ENCODE data around the gene CKMT2. TPM values are rescaled to one million over a fixed set of nuclear protein-coding genes. Genes with fewer than 3 reads are reported as not detected.
A peak's percentile ranks its signal among the peaks of the same experiment; 100 is the strongest.

Gene CKMT2
- total RNA-seq, 2 donors from 2014 or later: not detected

GRCh38 chr5:81226949-81227348, 6.2 kb upstream of the CKMT2 start:
- ATAC-seq: no peak
- H3K36me3 Mint-ChIP-seq (ENCODE audit: low read depth): peaks cover 8% of the 10 kb centered on the region
- H3K9me3 ChIP-seq (ENCODE audit: control insufficient read depth, low read length, poor library complexity, severe bottlenecking): no peaks in the 10 kb centered on the region
- no peaks in the 10 kb centered on the region for H3K27me3 Mint-ChIP-seq
- no peaks in the 10 kb centered on the region for H3K4me1 Mint-ChIP-seq
- DNase-seq: no peak
- no peak overlapping the region for H3K27ac Mint-ChIP-seq
- no peak overlapping the region for H3K4me3 Mint-ChIP-seq

GRCh38 chr5:81228084-81228483, 5.0 kb upstream of the CKMT2 start:
- peaks cover 3% of the 10 kb centered on the region for H3K36me3 Mint-ChIP-seq (ENCODE audit: low read depth)
- ATAC-seq (no peak), DNase-seq (no peak)
- no peaks in the 10 kb centered on the region for H3K9me3 ChIP-seq (ENCODE audit: control insufficient read depth, low read length, poor library complexity, severe bottlenecking)
- H3K27me3 Mint-ChIP-seq: no peaks in the 10 kb centered on the region
- H3K4me3 Mint-ChIP-seq: no peak overlapping the region
- H3K27ac Mint-ChIP-seq: no peak overlapping the region
- no peaks in the 10 kb centered on the region for H3K4me1 Mint-ChIP-seq

- H3K9me3 ChIP-seq (ENCODE audit: control insufficient read depth, low read length, poor library complexity, severe bottlenecking): no peaks in the 10 kb centered on the region
- no peaks in the 10 kb centered on the region for H3K36me3 Mint-ChIP-seq (ENCODE audit: low read depth)
- no peak for DNase-seq
- no peak overlapping the region for H3K27ac Mint-ChIP-seq
- H3K4me3 Mint-ChIP-seq: no peak overlapping the region
- H3K4me1 Mint-ChIP-seq: peaks cover 6% of the 10 kb centered on the region
- no peak for ATAC-seq
- H3K27me3 Mint-ChIP-seq: no peaks in the 10 kb centered on the region
These were observed 2.7 kb upstream of the CKMT2 start for GRCh38 chr5:81230416-81230815.

- ATAC-seq: no peak
- no peak for DNase-seq
- Mint-ChIP-seq H3K4me1 (peaks cover 6% of the 10 kb centered on the region), H3K27ac (no peak overlapping the region), H3K4me3 (no peak overlapping the region), H3K36me3 (ENCODE audit: low read depth) (no peaks in the 10 kb centered on the region), H3K27me3 (no peaks in the 10 kb centered on the region)
- H3K9me3 ChIP-seq (ENCODE audit: control insufficient read depth, low read length, poor library complexity, severe bottlenecking): no peaks in the 10 kb centered on the region
These were observed 550 bp upstream of the CKMT2 start for GRCh38 chr5:81232464-81233079.

- Mint-ChIP-seq H3K27ac (peak overlapping the region; percentile 80), H3K4me1 (peaks cover 6% of the 10 kb centered on the region), H3K4me3 (peak overlapping the region; percentile 9), H3K36me3 (ENCODE audit: low read depth) (no peaks in the 10 kb centered on the region), H3K27me3 (no peaks in the 10 kb centered on the region)
- DNase-seq: no peak
- no peak for ATAC-seq
- no peaks in the 10 kb centered on the region for H3K9me3 ChIP-seq (ENCODE audit: control insufficient read depth, low read length, poor library complexity, severe bottlenecking)
These were observed 1.2 kb downstream of the CKMT2 start for GRCh38 chr5:81234299-81234698.

- no peaks in the 10 kb centered on the region for H3K36me3 Mint-ChIP-seq (ENCODE audit: low read depth)
- no peak for DNase-seq
- H3K9me3 ChIP-seq (ENCODE audit: control insufficient read depth, low read length, poor library complexity, severe bottlenecking): no peaks in the 10 kb centered on the region
- no peaks in the 10 kb centered on the region for H3K27me3 Mint-ChIP-seq
- peak; percentile 59 for ATAC-seq
- H3K4me3 Mint-ChIP-seq: peak overlapping the region; percentile 9
- H3K27ac Mint-ChIP-seq: peak overlapping the region; percentile 80
- H3K4me1 Mint-ChIP-seq: peaks cover 6% of the 10 kb centered on the region
These were observed 1.7 kb downstream of the CKMT2 start for GRCh38 chr5:81234801-81235200.

- H3K36me3 Mint-ChIP-seq (ENCODE audit: low read depth): no peaks in the 10 kb centered on the region
- peaks cover 6% of the 10 kb centered on the region for H3K4me1 Mint-ChIP-seq
- ATAC-seq (no peak), DNase-seq (no peak)
- H3K27ac Mint-ChIP-seq: peak overlapping the region; percentile 80
- no peaks in the 10 kb centered on the region for H3K9me3 ChIP-seq (ENCODE audit: control insufficient read depth, low read length, poor library complexity, severe bottlenecking)
- H3K4me3 Mint-ChIP-seq: no peak overlapping the region
- H3K27me3 Mint-ChIP-seq: no peaks in the 10 kb centered on the region
These were observed 2.4 kb downstream of the CKMT2 start for GRCh38 chr5:81235287-81236072.

- no peak overlapping the region for H3K4me3 Mint-ChIP-seq
- H3K27ac Mint-ChIP-seq: no peak overlapping the region
- peaks cover 12% of the 10 kb centered on the region for H3K4me1 Mint-ChIP-seq
- no peaks in the 10 kb centered on the region for H3K9me3 ChIP-seq (ENCODE audit: control insufficient read depth, low read length, poor library complexity, severe bottlenecking)
- DNase-seq (no peak), ATAC-seq (no peak)
- H3K36me3 Mint-ChIP-seq (ENCODE audit: low read depth): no peaks in the 10 kb centered on the region
- H3K27me3 Mint-ChIP-seq: no peaks in the 10 kb centered on the region
These were observed 5.3 kb downstream of the CKMT2 start for GRCh38 chr5:81238460-81238859.

- H3K27ac Mint-ChIP-seq: no peak overlapping the region
- H3K36me3 Mint-ChIP-seq (ENCODE audit: low read depth): no peaks in the 10 kb centered on the region
- H3K9me3 ChIP-seq (ENCODE audit: control insufficient read depth, low read length, poor library complexity, severe bottlenecking): no peaks in the 10 kb centered on the region
- no peak overlapping the region for H3K4me3 Mint-ChIP-seq
- peaks cover 7% of the 10 kb centered on the region for H3K4me1 Mint-ChIP-seq
- H3K27me3 Mint-ChIP-seq: no peaks in the 10 kb centered on the region
- no peak for DNase-seq
- no peak for ATAC-seq
These were observed 6.5 kb downstream of the CKMT2 start for GRCh38 chr5:81239613-81240012.

GRCh38 chr5:81241001-81241400, 7.9 kb downstream of the CKMT2 start:
- DNase-seq: no peak
- peaks cover 7% of the 10 kb centered on the region for H3K4me1 Mint-ChIP-seq
- H3K27me3 Mint-ChIP-seq: no peaks in the 10 kb centered on the region
- no peak for ATAC-seq
- no peak overlapping the region for H3K27ac Mint-ChIP-seq
- H3K36me3 Mint-ChIP-seq (ENCODE audit: low read depth): no peaks in the 10 kb centered on the region
- no peaks in the 10 kb centered on the region for H3K9me3 ChIP-seq (ENCODE audit: control insufficient read depth, low read length, poor library complexity, severe bottlenecking)
- no peak overlapping the region for H3K4me3 Mint-ChIP-seq

GRCh38 chr5:81241961-81242648, 9.0 kb downstream of the CKMT2 start:
- H3K4me1 Mint-ChIP-seq: peaks cover 8% of the 10 kb centered on the region
- no peaks in the 10 kb centered on the region for H3K27me3 Mint-ChIP-seq
- DNase-seq: no peak
- no peaks in the 10 kb centered on the region for H3K9me3 ChIP-seq (ENCODE audit: control insufficient read depth, low read length, poor library complexity, severe bottlenecking)
- H3K4me3 Mint-ChIP-seq: no peak overlapping the region
- H3K36me3 Mint-ChIP-seq (ENCODE audit: low read depth): no peaks in the 10 kb centered on the region
- no peak for ATAC-seq
- no peak overlapping the region for H3K27ac Mint-ChIP-seq

GRCh38 chr5:81242906-81243436, 9.8 kb downstream of the CKMT2 start:
- H3K4me3 Mint-ChIP-seq: no peak overlapping the region
- H3K27me3 Mint-ChIP-seq: no peaks in the 10 kb centered on the region
- no peak overlapping the region for H3K27ac Mint-ChIP-seq

GRCh38 chr5:81244451-81244850, 11.3 kb downstream of the CKMT2 start:
- ATAC-seq: no peak
- no peak for DNase-seq
- H3K4me1 Mint-ChIP-seq: peaks cover 8% of the 10 kb centered on the region

More at GRCh38 chr5:81242906-81243436, 9.8 kb downstream of the CKMT2 start:
- H3K36me3 Mint-ChIP-seq (ENCODE audit: low read depth): no peaks in the 10 kb centered on the region
- DNase-seq: no peak
- no peaks in the 10 kb centered on the region for H3K9me3 ChIP-seq (ENCODE audit: control insufficient read depth, low read length, poor library complexity, severe bottlenecking)
- ATAC-seq: no peak
- H3K4me1 Mint-ChIP-seq: peaks cover 8% of the 10 kb centered on the region

More at GRCh38 chr5:81244451-81244850, 11.3 kb downstream of the CKMT2 start:
- H3K27me3 Mint-ChIP-seq: no peaks in the 10 kb centered on the region
- no peaks in the 10 kb centered on the region for H3K36me3 Mint-ChIP-seq (ENCODE audit: low read depth)
- H3K27ac Mint-ChIP-seq: no peak overlapping the region
- no peaks in the 10 kb centered on the region for H3K9me3 ChIP-seq (ENCODE audit: control insufficient read depth, low read length, poor library complexity, severe bottlenecking)
- H3K4me3 Mint-ChIP-seq: no peak overlapping the region

All from T-helper 17 cell (primary cell).